OCI-LY7 (cell line): ENCODE data around the gene ZDHHC8. TPM values are rescaled to one million over a fixed set of nuclear protein-coding genes. Genes with fewer than 3 reads are reported as not detected.

ENCODE experiments used
- BruUV-seq: library from RNA; stranded (reverse); fragments of 400-500 nt; replicated peaks from 2 replicates; lab custom pipeline; 2021; lab: Mats Ljungman, UMichigan
- CTCF ChIA-PET: fragments of 300-600 bp; sonication (Branson Sonifier 250); formaldehyde crosslinking; loops from one replicate; lab custom pipeline; 2022; ENCODE audit warnings: antibody characterized with exemption; ENCODE audit not compliant: unreplicated experiment; lab: Charles Lee
- POLR2A ChIA-PET: fragments of 300-600 bp; sonication (Branson Sonifier 250); formaldehyde crosslinking; loops from one replicate; lab custom pipeline; 2022; ENCODE audit warnings: antibody characterized with exemption; lab: Charles Lee
- DNase-seq: peaks from one replicate; pipeline ENCODE4 v3.0.0-alpha.2; 2015; ENCODE audit warnings: low spot score
- H2AFZ ChIP-seq: fragments of 200-600 bp; sonication (generic), shearing (Covaris generic); 2 replicates; pipeline ENCODE4 v1.6.1; 2014; ENCODE audit warnings: mild to moderate bottlenecking, antibody characterized with exemption, low read length, moderate library complexity
- H3K27ac ChIP-seq: fragments of 200-600 bp; sonication (generic); 2 replicates; pipeline ENCODE4 v1.5.1; 2014; ENCODE audit warnings: mixed run types, low read depth, mild to moderate bottlenecking, moderate library complexity, low read length, inconsistent platforms; ENCODE audit not compliant: poor library complexity, severe bottlenecking
- H3K36me3 ChIP-seq: fragments of 200-600 bp; sonication (generic); 2 replicates; pipeline ENCODE4 v1.6.1; 2014; ENCODE audit warnings: mild to moderate bottlenecking, antibody characterized with exemption, low read length, moderate library complexity, mixed read lengths; ENCODE audit not compliant: insufficient read depth
- H3K4me1 ChIP-seq: fragments of 200-600 bp; sonication (generic); 2 replicates; pipeline ENCODE4 v1.5.1; 2014; ENCODE audit warnings: mild to moderate bottlenecking, low read length; ENCODE audit not compliant: insufficient read depth, poor library complexity, severe bottlenecking
- H3K4me2 ChIP-seq: fragments of 200-600 bp; sonication (generic); 2 replicates; pipeline ENCODE4 v1.6.1; 2014; ENCODE audit warnings: mild to moderate bottlenecking, low read length
- H3K4me3 ChIP-seq: fragments of 200-600 bp; sonication (generic); 2 replicates; pipeline ENCODE4 v1.5.1; 2014; ENCODE audit warnings: mild to moderate bottlenecking, low read depth, low read length; ENCODE audit not compliant: poor library complexity, severe bottlenecking
- H3K79me2 ChIP-seq: fragments of 200-600 bp; sonication (generic); 2 replicates; pipeline ENCODE4 v1.6.1; 2016; ENCODE audit warnings: low read depth, mild to moderate bottlenecking, low read length, moderate library complexity, mixed read lengths; ENCODE audit not compliant: insufficient read depth
- H3K9me2 ChIP-seq: fragments of 200-600 bp; sonication (generic); 2 replicates; pipeline ENCODE4 v1.6.1; 2016; ENCODE audit warnings: mild to moderate bottlenecking, low read length, mixed read lengths; ENCODE audit not compliant: insufficient read depth
- H3K9me3 ChIP-seq: fragments of 200-600 bp; sonication (generic); 2 replicates; pipeline ENCODE4 v1.6.1; 2014; ENCODE audit warnings: mild to moderate bottlenecking, mixed run types, low read length, mixed read lengths
- H4K20me1 ChIP-seq: fragments of 200-600 bp; sonication (generic); 2 replicates; pipeline ENCODE4 v1.6.1; 2014; ENCODE audit warnings: mild to moderate bottlenecking, antibody characterized with exemption, low read length, moderate library complexity, mixed read lengths; ENCODE audit not compliant: insufficient read depth
- CTCF ChIP-seq: fragments of 200-600 bp; sonication (generic); conservative IDR thresholded peaks from 2 replicates; pipeline ENCODE4 v1.5.1; 2014; ENCODE audit warnings: mild to moderate bottlenecking, antibody characterized with exemption, low read length, moderate library complexity, mixed read lengths
- EZH2phosphoT487 ChIP-seq: fragments of 200-600 bp; sonication (generic); IDR thresholded peaks from 2 replicates; pipeline ENCODE4 v1.6.1; 2018; ENCODE audit warnings: low read depth, borderline replicate concordance, mild to moderate bottlenecking, mixed run types, antibody characterized with exemption, low read length, moderate library complexity, mixed read lengths
- intact Hi-C: fragments of 100-400 bp; cut with micrococcal nuclease; formaldehyde crosslinking; loops from one replicate; pipeline ENCODE4 v1.10.0; 2022; ENCODE audit not compliant: unreplicated experiment
- total RNA-seq, 2 experiments: library from RNA; depleted of rRNA in 1 of 2; stranded (reverse); fragments of >200 nt in 1 of 2; shearing (Covaris generic) in 1 of 2; gene quantifications; 2 replicates each; pipeline ENCODE4 v1.2.3, GENCODE V29; 2014 to 2022

ZDHHC8 gene
- total RNA-seq, 2 experiments from 2014 or later, result 2.3 to 16.7 TPM

- CTCF ChIA-PET, result no interaction called here
- no peak overlapping the region for H2AFZ ChIP-seq
- intact Hi-C loops, result no loop called here
- no peak for DNase-seq
- H4K20me1 ChIP-seq, result no peaks in the 10 kb centered on the region
- no peaks in the 10 kb centered on the region for H3K4me1 ChIP-seq
- no peak for TF ChIP-seq EZH2phosphoT487
- no peak for TF ChIP-seq CTCF
- no peak overlapping the region for H3K4me2 ChIP-seq
- H3K4me3 ChIP-seq, result no peak overlapping the region
- no peaks in the 10 kb centered on the region for H3K9me2 ChIP-seq
- BruUV-seq, result no TSS peak
- POLR2A ChIA-PET, result no interaction called here
- no peaks in the 10 kb centered on the region for H3K79me2 ChIP-seq
- H3K9me3 ChIP-seq, result no peaks in the 10 kb centered on the region
- no peak overlapping the region for H3K27ac ChIP-seq
- H3K36me3 ChIP-seq, result no peaks in the 10 kb centered on the region
Measured at GRCh38 chr22:20141186-20142077, 9.8 kb downstream of the ZDHHC8 start.

GRCh38 chr22:20142711-20143621 lies 11.4 kb downstream of the ZDHHC8 start:
- Histone ChIP-seq H3K4me2 (no peak overlapping the region), H3K9me3 (no peaks in the 10 kb centered on the region), H3K9me2 (no peaks in the 10 kb centered on the region), H3K79me2 (no peaks in the 10 kb centered on the region), H4K20me1 (no peaks in the 10 kb centered on the region), H3K4me3 (no peak overlapping the region), H2AFZ (no peak overlapping the region), H3K36me3 (no peaks in the 10 kb centered on the region), H3K27ac (no peak overlapping the region), H3K4me1 (no peaks in the 10 kb centered on the region)
- CTCF ChIA-PET, result no interaction called here
- POLR2A ChIA-PET, result no interaction called here
- DNase-seq, result no peak
- no TSS peak for BruUV-seq
- intact Hi-C loops, result no loop called here
- TF ChIP-seq EZH2phosphoT487 (no peak), CTCF (no peak)
